Body of pancreas (tissue), 4 donors: ENCODE measurements around the gene CTNNA2.

Source experiments
- POLR2A ChIP-seq, 3 donors: fragments of 450-650 bp; IDR thresholded peaks; one replicate each; pipeline ENCODE4 v1.6.1; 2016; ENCODE audit warnings: antibody characterized with exemption in 3 of 3, mild to moderate bottlenecking in 2 of 3
- TF ChIP-seq, protein P1 (sequence below), 7 experiments: fragments of 450-650 bp in 4 of 7; fragments of 200-600 bp in 3 of 7; sonication (generic) in 3 of 7; IDR thresholded peaks; one replicate each; pipeline ENCODE4 v1.5.1; 2016 to 2019; ENCODE audit warnings: antibody characterized with exemption in 7 of 7

DNA sequence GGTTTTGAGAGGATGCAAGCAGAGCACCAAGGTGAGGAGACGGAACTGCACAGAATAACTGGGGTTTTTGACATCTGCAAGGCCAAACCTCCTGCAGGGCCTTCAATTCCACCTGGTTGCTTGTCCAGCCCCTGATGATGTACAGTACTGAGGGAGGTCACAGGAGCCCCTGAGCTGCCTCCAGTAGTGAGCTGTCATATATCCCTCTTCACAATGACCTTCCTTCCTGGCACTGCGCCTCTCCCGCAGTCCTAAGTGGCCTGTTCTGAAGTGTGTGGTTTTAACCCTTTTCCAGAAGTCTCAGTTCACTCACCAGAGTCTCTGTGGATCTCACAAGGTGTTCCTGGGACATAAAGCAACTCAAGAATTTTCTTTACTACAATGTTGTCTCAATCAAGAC is 746.4 kb downstream of the CTNNA2 start:
- TF ChIP-seq, protein P1, sequence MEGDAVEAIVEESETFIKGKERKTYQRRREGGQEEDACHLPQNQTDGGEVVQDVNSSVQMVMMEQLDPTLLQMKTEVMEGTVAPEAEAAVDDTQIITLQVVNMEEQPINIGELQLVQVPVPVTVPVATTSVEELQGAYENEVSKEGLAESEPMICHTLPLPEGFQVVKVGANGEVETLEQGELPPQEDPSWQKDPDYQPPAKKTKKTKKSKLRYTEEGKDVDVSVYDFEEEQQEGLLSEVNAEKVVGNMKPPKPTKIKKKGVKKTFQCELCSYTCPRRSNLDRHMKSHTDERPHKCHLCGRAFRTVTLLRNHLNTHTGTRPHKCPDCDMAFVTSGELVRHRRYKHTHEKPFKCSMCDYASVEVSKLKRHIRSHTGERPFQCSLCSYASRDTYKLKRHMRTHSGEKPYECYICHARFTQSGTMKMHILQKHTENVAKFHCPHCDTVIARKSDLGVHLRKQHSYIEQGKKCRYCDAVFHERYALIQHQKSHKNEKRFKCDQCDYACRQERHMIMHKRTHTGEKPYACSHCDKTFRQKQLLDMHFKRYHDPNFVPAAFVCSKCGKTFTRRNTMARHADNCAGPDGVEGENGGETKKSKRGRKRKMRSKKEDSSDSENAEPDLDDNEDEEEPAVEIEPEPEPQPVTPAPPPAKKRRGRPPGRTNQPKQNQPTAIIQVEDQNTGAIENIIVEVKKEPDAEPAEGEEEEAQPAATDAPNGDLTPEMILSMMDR (IDR thresholded peaks at IDR 0.05): no peak
- no peak for TF ChIP-seq POLR2A (IDR thresholded peaks at IDR 0.05)
